ENCODE data around the gene IL17RE. TPM values are rescaled to one million over a fixed set of nuclear protein-coding genes. Genes with fewer than 3 reads are reported as not detected.
"Not testable (repeated sequence)": the region's sequence is repeated elsewhere in the genome, so short reads cannot be mapped to it uniquely, and the experiment has no call there.

IL17RE gene
- total RNA-seq, 1 experiment from 2014 or later = 2.3 TPM

DNA sequence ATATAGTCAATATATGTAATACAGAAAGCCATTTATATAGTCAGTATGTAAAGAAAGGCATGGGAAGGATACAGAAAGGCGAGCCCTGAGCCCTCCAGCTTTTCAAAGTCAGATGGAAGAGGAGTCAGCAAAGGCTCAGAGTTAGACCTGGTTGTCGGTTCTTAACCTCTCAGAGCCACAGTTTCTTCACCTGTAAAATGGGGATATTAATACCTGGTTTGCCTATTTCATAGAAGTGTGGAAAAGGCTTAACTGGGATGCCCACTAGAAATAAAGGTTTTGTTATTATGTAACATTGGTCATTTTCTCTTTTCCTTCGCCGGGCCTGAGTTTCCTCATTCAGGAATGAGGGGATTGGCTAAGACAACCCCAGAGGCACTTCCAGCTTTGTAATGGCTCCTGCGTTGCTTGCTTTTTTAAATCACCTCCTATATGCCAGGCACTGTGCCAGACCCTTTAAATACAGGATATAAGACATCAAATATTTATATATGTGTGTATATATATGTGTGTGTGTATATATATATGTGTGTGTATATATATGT is 33.4 kb downstream of the IL17RE start:
- no peak overlapping the region for H3K27ac ChIP-seq (ENCODE audit: low read depth, low read length, poor library complexity, severe bottlenecking)
- TF ChIP-seq EZH2 (IDR thresholded peaks at IDR 0.05; ENCODE audit: borderline replicate concordance, low read depth, low read length, poor library complexity, severe bottlenecking) = no peak
- TF ChIP-seq, protein P1, sequence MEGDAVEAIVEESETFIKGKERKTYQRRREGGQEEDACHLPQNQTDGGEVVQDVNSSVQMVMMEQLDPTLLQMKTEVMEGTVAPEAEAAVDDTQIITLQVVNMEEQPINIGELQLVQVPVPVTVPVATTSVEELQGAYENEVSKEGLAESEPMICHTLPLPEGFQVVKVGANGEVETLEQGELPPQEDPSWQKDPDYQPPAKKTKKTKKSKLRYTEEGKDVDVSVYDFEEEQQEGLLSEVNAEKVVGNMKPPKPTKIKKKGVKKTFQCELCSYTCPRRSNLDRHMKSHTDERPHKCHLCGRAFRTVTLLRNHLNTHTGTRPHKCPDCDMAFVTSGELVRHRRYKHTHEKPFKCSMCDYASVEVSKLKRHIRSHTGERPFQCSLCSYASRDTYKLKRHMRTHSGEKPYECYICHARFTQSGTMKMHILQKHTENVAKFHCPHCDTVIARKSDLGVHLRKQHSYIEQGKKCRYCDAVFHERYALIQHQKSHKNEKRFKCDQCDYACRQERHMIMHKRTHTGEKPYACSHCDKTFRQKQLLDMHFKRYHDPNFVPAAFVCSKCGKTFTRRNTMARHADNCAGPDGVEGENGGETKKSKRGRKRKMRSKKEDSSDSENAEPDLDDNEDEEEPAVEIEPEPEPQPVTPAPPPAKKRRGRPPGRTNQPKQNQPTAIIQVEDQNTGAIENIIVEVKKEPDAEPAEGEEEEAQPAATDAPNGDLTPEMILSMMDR (conservative IDR thresholded peaks at IDR 0.05; ENCODE audit: low read depth, low read length) = no peak
- ChIA-PET CTCF (no interaction called here), POLR2A (ENCODE audit: low non-redundant PET) (no interaction called here)
- no peak for DNase-seq (ENCODE audit: low spot score)
- peaks cover 7% of the 10 kb centered on the region for H3K36me3 ChIP-seq (ENCODE audit: insufficient read depth, low read length, poor library complexity, severe bottlenecking)
- H3K4me1 ChIP-seq (ENCODE audit: insufficient read depth, low read length, poor library complexity, severe bottlenecking) = peaks cover 15% of the 10 kb centered on the region
- H3K4me3 ChIP-seq (ENCODE audit: low read depth, low read length, poor library complexity, severe bottlenecking) = no peak overlapping the region
- H3K27me3 ChIP-seq (replicated peaks; ENCODE audit: insufficient read depth, low read depth, low read length, poor library complexity) = no peaks in the 10 kb centered on the region
- no peaks in the 10 kb centered on the region for H3K9me3 ChIP-seq (ENCODE audit: low read depth, low read length, poor library complexity, severe bottlenecking)
- intact Hi-C loops (cut with micrococcal nuclease; ENCODE audit: unreplicated experiment) = no loop called here
- no TSS peak for BruUV-seq (replicated peaks)

DNA sequence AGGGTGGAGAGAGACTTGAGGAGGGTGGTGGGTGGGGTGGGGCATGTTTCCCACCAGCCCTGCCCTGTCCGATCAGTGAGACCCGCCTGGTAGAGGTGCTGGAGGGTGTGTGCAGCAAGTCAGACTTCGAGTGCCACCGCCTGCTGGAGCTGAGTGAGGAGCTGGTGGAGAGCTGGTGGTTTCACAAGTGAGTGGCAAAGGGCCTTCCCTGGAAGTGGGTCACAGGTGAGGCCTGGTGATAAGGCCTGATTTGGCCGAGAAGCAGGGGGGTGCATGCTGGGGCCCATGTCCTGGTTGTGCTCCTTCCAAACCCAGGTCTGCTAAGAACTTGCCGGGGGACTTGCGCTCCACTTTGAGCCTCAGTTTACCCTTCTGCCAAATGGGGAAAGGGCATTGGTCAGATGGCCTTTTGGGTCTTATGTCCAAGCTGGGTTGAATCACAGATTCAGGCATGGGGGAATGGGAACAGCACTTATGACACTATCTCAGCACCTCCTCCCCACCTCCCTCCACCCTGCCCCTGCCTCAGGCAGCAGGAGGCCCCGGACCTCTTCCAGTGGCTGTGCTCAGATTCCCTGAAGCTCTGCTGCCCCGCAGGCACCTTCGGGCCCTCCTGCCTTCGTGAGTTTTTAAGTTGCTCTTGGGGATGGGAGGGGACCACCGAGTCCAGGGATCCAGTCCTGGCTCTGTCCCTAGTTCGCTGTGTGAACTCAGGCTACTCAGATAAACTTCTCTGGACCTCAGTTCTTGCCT is 35.0 kb downstream of the IL17RE start:
- BruUV-seq (replicated peaks) = no TSS peak
- Histone ChIP-seq H3K27me3 (replicated peaks; ENCODE audit: insufficient read depth, low read depth, low read length, poor library complexity) (no peaks in the 10 kb centered on the region), H3K4me1 (ENCODE audit: insufficient read depth, low read length, poor library complexity, severe bottlenecking) (peaks cover 15% of the 10 kb centered on the region), H3K9me3 (ENCODE audit: low read depth, low read length, poor library complexity, severe bottlenecking) (no peaks in the 10 kb centered on the region), H3K4me3 (ENCODE audit: low read depth, low read length, poor library complexity, severe bottlenecking) (no peak overlapping the region), H3K36me3 (ENCODE audit: insufficient read depth, low read length, poor library complexity, severe bottlenecking) (peaks cover 7% of the 10 kb centered on the region), H3K27ac (ENCODE audit: low read depth, low read length, poor library complexity, severe bottlenecking) (no peak overlapping the region)
- DNase-seq (ENCODE audit: low spot score) = no peak
- TF ChIP-seq EZH2 (IDR thresholded peaks at IDR 0.05; ENCODE audit: borderline replicate concordance, low read depth, low read length, poor library complexity, severe bottlenecking) = no peak
- TF ChIP-seq, protein P1 (conservative IDR thresholded peaks at IDR 0.05; ENCODE audit: low read depth, low read length) = no peak
- POLR2A ChIA-PET (ENCODE audit: low non-redundant PET) = no interaction called here
- intact Hi-C loops (cut with micrococcal nuclease; ENCODE audit: unreplicated experiment) = no loop called here
- CTCF ChIA-PET = no interaction called here

DNA sequence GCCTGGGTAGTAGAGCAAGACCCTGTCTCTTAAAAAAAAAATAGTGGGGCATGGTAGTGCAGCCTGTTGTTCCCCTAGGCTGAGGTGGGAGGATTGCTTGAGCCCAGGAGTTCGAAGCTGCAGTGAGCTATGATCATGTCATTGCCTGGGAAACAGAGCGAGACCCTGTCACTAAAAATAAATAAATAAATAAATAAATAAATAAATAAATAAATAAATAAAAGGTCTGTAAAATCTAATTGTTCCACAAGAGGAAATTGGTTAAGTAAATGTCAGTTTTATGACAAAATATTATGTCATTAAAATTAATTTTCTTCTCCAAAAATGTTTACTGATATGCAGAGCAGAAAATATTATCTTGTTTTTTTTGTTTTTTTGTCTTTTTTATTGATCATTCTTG is 36.3 kb downstream of the IL17RE start:
- Histone ChIP-seq H3K4me1 (ENCODE audit: insufficient read depth, low read length, poor library complexity, severe bottlenecking) (peaks cover 10% of the 10 kb centered on the region), H3K36me3 (ENCODE audit: insufficient read depth, low read length, poor library complexity, severe bottlenecking) (peaks cover 7% of the 10 kb centered on the region), H3K27ac (ENCODE audit: low read depth, low read length, poor library complexity, severe bottlenecking) (no peak overlapping the region), H3K4me3 (ENCODE audit: low read depth, low read length, poor library complexity, severe bottlenecking) (no peak overlapping the region), H3K9me3 (ENCODE audit: low read depth, low read length, poor library complexity, severe bottlenecking) (no peaks in the 10 kb centered on the region), H3K27me3 (replicated peaks; ENCODE audit: insufficient read depth, low read depth, low read length, poor library complexity) (no peaks in the 10 kb centered on the region)
- intact Hi-C loops (cut with micrococcal nuclease; ENCODE audit: unreplicated experiment) = no loop called here
- ChIA-PET CTCF (no interaction called here), POLR2A (ENCODE audit: low non-redundant PET) (no interaction called here)
- DNase-seq (ENCODE audit: low spot score) = no peak
- TF ChIP-seq, protein P1 (conservative IDR thresholded peaks at IDR 0.05; ENCODE audit: low read depth, low read length) = no peak
- no peak for TF ChIP-seq EZH2 (IDR thresholded peaks at IDR 0.05; ENCODE audit: borderline replicate concordance, low read depth, low read length, poor library complexity, severe bottlenecking)
- BruUV-seq (replicated peaks) = no TSS peak

DNA sequence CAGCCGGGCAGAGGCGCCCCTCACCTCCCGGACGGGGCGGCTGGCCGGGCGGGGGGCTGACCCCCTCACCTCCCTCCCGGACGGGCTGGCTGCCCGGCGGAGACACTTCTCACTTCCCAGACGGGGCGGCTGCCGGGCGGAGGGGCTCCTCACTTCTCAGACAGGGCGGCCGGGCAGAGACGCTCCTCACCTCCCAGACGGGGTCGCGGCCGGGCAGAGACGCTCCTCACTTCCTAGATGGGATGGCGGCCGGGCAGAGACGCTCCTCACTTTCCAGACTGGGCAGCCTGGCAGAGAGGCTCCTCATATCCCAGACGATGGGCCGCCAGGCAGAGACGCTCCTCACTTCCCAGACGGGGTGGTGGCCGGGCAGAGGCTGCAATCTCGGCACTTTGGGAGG is 37.3 kb downstream of the IL17RE start:
- H3K36me3 ChIP-seq (ENCODE audit: insufficient read depth, low read length, poor library complexity, severe bottlenecking); intact Hi-C loops (cut with micrococcal nuclease; ENCODE audit: unreplicated experiment); H3K4me3 ChIP-seq (ENCODE audit: low read depth, low read length, poor library complexity, severe bottlenecking); H3K27ac ChIP-seq (ENCODE audit: low read depth, low read length, poor library complexity, severe bottlenecking); CTCF ChIA-PET; H3K4me1 ChIP-seq (ENCODE audit: insufficient read depth, low read length, poor library complexity, severe bottlenecking); DNase-seq (ENCODE audit: low spot score); BruUV-seq (replicated peaks); H3K9me3 ChIP-seq (ENCODE audit: low read depth, low read length, poor library complexity, severe bottlenecking); POLR2A ChIA-PET (ENCODE audit: low non-redundant PET); H3K27me3 ChIP-seq (replicated peaks; ENCODE audit: insufficient read depth, low read depth, low read length, poor library complexity): not testable (repeated sequence)
